HL-60 (cell line): Measurements from ENCODE around the gene CATSPERE.

Experiments used
- DNase-seq, 2 experiments: peaks; one replicate each; pipeline ENCODE4 v3.0.0-alpha.2; 2010 to 2020; ENCODE audit warnings: low read depth in 1 of 2, low spot score in 1 of 2
- H3K27ac ChIP-seq: fragments of 250-450 bp; sonication (Bioruptor Pico); replicated peaks from 2 replicates; pipeline ENCODE4 v1.5.1; 2020; ENCODE audit warnings: mild to moderate bottlenecking, moderate library complexity
- H3K27me3 ChIP-seq: fragments of 250-450 bp; sonication (Bioruptor Pico); 2 replicates; pipeline ENCODE4 v1.5.1; 2021; ENCODE audit warnings: mild to moderate bottlenecking, moderate library complexity; ENCODE audit not compliant: insufficient read depth, poor library complexity, severe bottlenecking
- H3K4me3 ChIP-seq: replicated peaks from 2 replicates; pipeline ENCODE4 v1.5.1; 2011; ENCODE audit warnings: mild to moderate bottlenecking, control low read depth, low read length; ENCODE audit not compliant: insufficient read depth
- GABPA ChIP-seq: IDR thresholded peaks from 2 replicates; pipeline ENCODE4 v1.6.1; 2012; ENCODE audit warnings: low read depth
- POLR2AphosphoS5 ChIP-seq: IDR thresholded peaks from 2 replicates; pipeline ENCODE4 v1.6.1; 2012; ENCODE audit warnings: low read depth
- SPI1 ChIP-seq: IDR thresholded peaks from 2 replicates; pipeline ENCODE4 v1.6.1; 2012; ENCODE audit warnings: low read depth, mild to moderate bottlenecking, borderline replicate concordance
- TF ChIP-seq, protein P1 (sequence below): IDR thresholded peaks from 2 replicates; pipeline ENCODE4 v1.6.1; 2012; ENCODE audit warnings: low read depth; ENCODE audit not compliant: insufficient replicate concordance
- TF ChIP-seq, protein P2 (sequence below): IDR thresholded peaks from one replicate; pipeline ENCODE4 v1.5.1; 2011; ENCODE audit warnings: low read length, control low read depth, inconsistent platforms; ENCODE audit not compliant: insufficient read depth

CATSPERE gene

GRCh38 chr1:244424649-244425334 is 36.3 kb upstream of the CATSPERE start:
- DNase-seq = no peak
- no peak overlapping the region for H3K4me3 ChIP-seq
- H3K27ac ChIP-seq = no peak overlapping the region
- H3K27me3 ChIP-seq = no peaks in the 10 kb centered on the region
- no peak for TF ChIP-seq GABPA
- TF ChIP-seq SPI1 = no peak
- no peak for TF ChIP-seq POLR2AphosphoS5
- TF ChIP-seq, protein P1, sequence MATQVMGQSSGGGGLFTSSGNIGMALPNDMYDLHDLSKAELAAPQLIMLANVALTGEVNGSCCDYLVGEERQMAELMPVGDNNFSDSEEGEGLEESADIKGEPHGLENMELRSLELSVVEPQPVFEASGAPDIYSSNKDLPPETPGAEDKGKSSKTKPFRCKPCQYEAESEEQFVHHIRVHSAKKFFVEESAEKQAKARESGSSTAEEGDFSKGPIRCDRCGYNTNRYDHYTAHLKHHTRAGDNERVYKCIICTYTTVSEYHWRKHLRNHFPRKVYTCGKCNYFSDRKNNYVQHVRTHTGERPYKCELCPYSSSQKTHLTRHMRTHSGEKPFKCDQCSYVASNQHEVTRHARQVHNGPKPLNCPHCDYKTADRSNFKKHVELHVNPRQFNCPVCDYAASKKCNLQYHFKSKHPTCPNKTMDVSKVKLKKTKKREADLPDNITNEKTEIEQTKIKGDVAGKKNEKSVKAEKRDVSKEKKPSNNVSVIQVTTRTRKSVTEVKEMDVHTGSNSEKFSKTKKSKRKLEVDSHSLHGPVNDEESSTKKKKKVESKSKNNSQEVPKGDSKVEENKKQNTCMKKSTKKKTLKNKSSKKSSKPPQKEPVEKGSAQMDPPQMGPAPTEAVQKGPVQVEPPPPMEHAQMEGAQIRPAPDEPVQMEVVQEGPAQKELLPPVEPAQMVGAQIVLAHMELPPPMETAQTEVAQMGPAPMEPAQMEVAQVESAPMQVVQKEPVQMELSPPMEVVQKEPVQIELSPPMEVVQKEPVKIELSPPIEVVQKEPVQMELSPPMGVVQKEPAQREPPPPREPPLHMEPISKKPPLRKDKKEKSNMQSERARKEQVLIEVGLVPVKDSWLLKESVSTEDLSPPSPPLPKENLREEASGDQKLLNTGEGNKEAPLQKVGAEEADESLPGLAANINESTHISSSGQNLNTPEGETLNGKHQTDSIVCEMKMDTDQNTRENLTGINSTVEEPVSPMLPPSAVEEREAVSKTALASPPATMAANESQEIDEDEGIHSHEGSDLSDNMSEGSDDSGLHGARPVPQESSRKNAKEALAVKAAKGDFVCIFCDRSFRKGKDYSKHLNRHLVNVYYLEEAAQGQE = no peak
- TF ChIP-seq, protein P2, sequence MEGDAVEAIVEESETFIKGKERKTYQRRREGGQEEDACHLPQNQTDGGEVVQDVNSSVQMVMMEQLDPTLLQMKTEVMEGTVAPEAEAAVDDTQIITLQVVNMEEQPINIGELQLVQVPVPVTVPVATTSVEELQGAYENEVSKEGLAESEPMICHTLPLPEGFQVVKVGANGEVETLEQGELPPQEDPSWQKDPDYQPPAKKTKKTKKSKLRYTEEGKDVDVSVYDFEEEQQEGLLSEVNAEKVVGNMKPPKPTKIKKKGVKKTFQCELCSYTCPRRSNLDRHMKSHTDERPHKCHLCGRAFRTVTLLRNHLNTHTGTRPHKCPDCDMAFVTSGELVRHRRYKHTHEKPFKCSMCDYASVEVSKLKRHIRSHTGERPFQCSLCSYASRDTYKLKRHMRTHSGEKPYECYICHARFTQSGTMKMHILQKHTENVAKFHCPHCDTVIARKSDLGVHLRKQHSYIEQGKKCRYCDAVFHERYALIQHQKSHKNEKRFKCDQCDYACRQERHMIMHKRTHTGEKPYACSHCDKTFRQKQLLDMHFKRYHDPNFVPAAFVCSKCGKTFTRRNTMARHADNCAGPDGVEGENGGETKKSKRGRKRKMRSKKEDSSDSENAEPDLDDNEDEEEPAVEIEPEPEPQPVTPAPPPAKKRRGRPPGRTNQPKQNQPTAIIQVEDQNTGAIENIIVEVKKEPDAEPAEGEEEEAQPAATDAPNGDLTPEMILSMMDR = no peak

DNA sequence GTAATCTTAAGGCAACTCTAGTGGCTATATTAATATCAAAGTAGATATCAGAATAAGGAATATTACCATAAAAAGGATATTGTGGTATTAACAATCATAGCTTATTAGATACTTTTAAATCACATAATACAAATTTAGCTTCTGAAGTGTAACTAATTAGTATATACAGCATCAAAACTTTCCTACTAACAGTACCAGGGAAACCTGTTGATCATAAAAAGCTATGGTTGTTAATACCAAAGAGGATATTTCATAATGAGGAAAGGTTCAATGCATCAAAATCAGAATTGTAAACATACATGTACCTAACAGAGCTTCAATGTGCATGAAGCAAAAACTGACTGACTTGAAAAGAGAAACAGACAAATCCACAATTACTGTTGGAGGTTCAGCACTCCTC is 33.4 kb upstream of the CATSPERE start:
- H3K4me3 ChIP-seq = no peak overlapping the region
- no peaks in the 10 kb centered on the region for H3K27me3 ChIP-seq
- no peak for DNase-seq
- H3K27ac ChIP-seq = no peak overlapping the region
- no peak for TF ChIP-seq GABPA
- TF ChIP-seq, protein P1 = no peak

GRCh38 chr1:244429818-244430217 is 31.3 kb upstream of the CATSPERE start:
- H3K27me3 ChIP-seq = no peaks in the 10 kb centered on the region

DNA sequence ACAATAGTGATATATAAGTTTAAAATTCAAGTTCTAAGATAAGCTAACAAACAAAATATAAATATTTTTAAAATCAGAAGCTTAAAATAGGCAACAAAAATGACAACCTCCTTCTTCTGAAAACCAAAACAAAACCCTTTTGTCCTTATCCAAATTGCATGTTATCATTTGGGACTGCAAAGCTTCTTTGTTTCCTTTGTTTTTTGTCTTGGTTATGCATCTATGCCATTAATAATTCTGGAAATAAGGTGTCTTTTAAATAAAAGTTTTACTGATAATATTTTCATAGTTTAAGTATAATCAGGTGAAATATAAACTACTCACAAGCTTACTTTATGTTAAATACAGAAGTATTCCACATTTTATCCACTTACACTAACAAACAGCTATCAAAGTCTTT is 29.9 kb upstream of the CATSPERE start:
- H3K27ac ChIP-seq = no peak overlapping the region
- DNase-seq = no peak
- H3K4me3 ChIP-seq = no peak overlapping the region
- no peak for TF ChIP-seq GABPA
- TF ChIP-seq, protein P2 = no peak
- TF ChIP-seq, protein P1 = no peak
- no peaks in the 10 kb centered on the region for H3K27me3 ChIP-seq

More at GRCh38 chr1:244429818-244430217, 31.3 kb upstream of the CATSPERE start:
- DNase-seq = no peak
- H3K4me3 ChIP-seq = no peak overlapping the region
- no peak overlapping the region for H3K27ac ChIP-seq
- TF ChIP-seq SPI1 (no peak), GABPA (no peak)
